GM12864 (cell line): ENCODE data around the gene TCP10L.

Experiments
- DNase-seq: peaks from one replicate; pipeline ENCODE4 v3.0.0-alpha.2; 2011; ENCODE audit warnings: low read depth
- H3K4me3 ChIP-seq: 2 replicates; pipeline ENCODE4 v1.5.1; 2011; ENCODE audit warnings: mild to moderate bottlenecking, low read depth, low read length, control low read depth
- CTCF ChIP-seq: IDR thresholded peaks from 2 replicates; pipeline ENCODE4 v1.5.1; 2011; ENCODE audit warnings: low read depth, mild to moderate bottlenecking, moderate library complexity, low read length, control low read depth, inconsistent platforms; ENCODE audit errors: missing control alignments

TCP10L gene

GRCh38 chr21:32558106-32558505 is 27.2 kb downstream of the TCP10L start:
- TF ChIP-seq CTCF: no peak
- H3K4me3 ChIP-seq: no peak overlapping the region
- DNase-seq: no peak

- no peak overlapping the region for H3K4me3 ChIP-seq
- no peak for DNase-seq
- TF ChIP-seq CTCF: no peak
These were observed 30.3 kb downstream of the TCP10L start for GRCh38 chr21:32554832-32555638.

GRCh38 chr21:32549886-32550285 is 35.4 kb downstream of the TCP10L start:
- TF ChIP-seq CTCF: no peak
- H3K4me3 ChIP-seq: no peak overlapping the region
- no peak for DNase-seq

- TF ChIP-seq CTCF: no peak
- no peak for DNase-seq
- no peak overlapping the region for H3K4me3 ChIP-seq
These were observed 35.9 kb downstream of the TCP10L start for GRCh38 chr21:32549440-32549839.

- no peak for TF ChIP-seq CTCF
- DNase-seq: no peak
- no peak overlapping the region for H3K4me3 ChIP-seq
These were observed 36.3 kb downstream of the TCP10L start for GRCh38 chr21:32548978-32549377.

- no peak for TF ChIP-seq CTCF
- no peak for DNase-seq
- no peak overlapping the region for H3K4me3 ChIP-seq
These were observed 38.3 kb downstream of the TCP10L start for GRCh38 chr21:32547018-32547417.

GRCh38 chr21:32545948-32546441 is 39.3 kb downstream of the TCP10L start:
- no peak for DNase-seq
- TF ChIP-seq CTCF: no peak
- H3K4me3 ChIP-seq: no peak overlapping the region
